Tibial nerve (tissue), 4 donors: ENCODE data around the gene RBM19. TPM values are rescaled to one million over a fixed set of nuclear protein-coding genes. Genes with fewer than 3 reads are reported as not detected.

Source experiments
- DNase-seq, 2 donors: peaks; one replicate each; pipeline ENCODE4 v3.0.0-alpha.2; 2019; ENCODE audit warnings: low spot score in 2 of 2
- H3K27ac ChIP-seq, 4 donors: fragments of 200-600 bp; sonication (generic) in 3 of 4; one replicate each; pipeline ENCODE4 v1.5.1; 2017 to 2019; ENCODE audit warnings: mild to moderate bottlenecking in 1 of 4
- H3K27me3 ChIP-seq, 2 donors: fragments of 200-600 bp; sonication (generic) in 1 of 2; one replicate each; pipeline versions ENCODE4 v1.5.1 to v1.6.0; 2017 to 2019
- H3K36me3 ChIP-seq, 3 donors: fragments of 200-600 bp; sonication (generic); one replicate each; pipeline ENCODE4 v1.5.1; 2018 to 2019
- H3K4me1 ChIP-seq, 4 donors: fragments of 200-600 bp; sonication (generic) in 3 of 4; one replicate each; pipeline ENCODE4 v1.5.1; 2017 to 2019
- H3K4me3 ChIP-seq, 4 donors: fragments of 200-600 bp; sonication (generic) in 3 of 4; one replicate each; pipeline ENCODE4 v1.5.1; 2017 to 2019; ENCODE audit warnings: mild to moderate bottlenecking in 1 of 4, moderate library complexity in 1 of 4
- H3K9me3 ChIP-seq, 4 donors: fragments of 200-600 bp; sonication (generic) in 3 of 4; one replicate each; pipeline ENCODE4 v1.5.1; 2017 to 2019
- EP300 ChIP-seq, 2 donors: sonication (generic); formaldehyde crosslinking; IDR thresholded peaks; one replicate each; pipeline ENCODE4 v1.6.1; 2017; ENCODE audit warnings: antibody characterized with exemption in 2 of 2, mild to moderate bottlenecking in 1 of 2
- POLR2A ChIP-seq, 2 donors: fragments of 450-650 bp; IDR thresholded peaks; one replicate each; pipeline ENCODE4 v1.6.1; 2017; ENCODE audit warnings: antibody characterized with exemption in 2 of 2, mild to moderate bottlenecking in 2 of 2, moderate library complexity in 2 of 2
- WGBS, 2 donors: methylation state at CpG; one replicate each; pipeline ENCODE4 v1.1.5; 2018; 5-methylcytosine and 5-hydroxymethylcytosine counted together
- total RNA-seq, 4 donors: library from RNA; depleted of rRNA; stranded (reverse); fragments of >200 nt; gene quantifications; one replicate each; pipeline ENCODE4 v1.1.0, GENCODE V29; 2016
- TF ChIP-seq, protein P1 (sequence below), 5 experiments: fragments of 200-600 bp in 3 of 5; fragments of 450-650 bp in 2 of 5; sonication (generic) in 3 of 5; IDR thresholded peaks; one replicate each; pipeline ENCODE4 v1.5.1; 2016 to 2019; ENCODE audit warnings: antibody characterized with exemption in 5 of 5, mild to moderate bottlenecking in 3 of 5, moderate library complexity in 2 of 5

The RBM19 gene
- total RNA-seq, 4 donors from 2014 or later = 32.0 to 57.9 (median 38.9) TPM

DNA sequence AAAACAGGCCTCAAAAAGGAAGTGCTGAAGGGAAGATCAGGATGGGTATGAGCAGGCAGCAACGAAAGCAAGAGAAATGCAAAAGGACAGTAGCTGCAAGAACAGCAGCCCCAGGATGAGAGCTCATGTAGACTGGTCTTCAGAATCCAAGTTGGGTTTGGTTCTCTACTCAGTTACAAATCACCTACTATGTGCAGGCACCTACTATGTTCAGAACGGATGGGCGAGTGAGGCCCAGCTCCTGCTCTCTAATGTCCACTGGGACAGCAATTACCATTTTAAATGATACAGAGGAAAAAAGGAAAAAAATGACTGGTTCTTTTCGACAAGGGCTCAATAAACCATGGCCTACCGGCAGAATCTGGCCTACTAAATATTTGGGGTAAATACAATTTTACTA lies 88.5 kb downstream of the RBM19 start:
- TF ChIP-seq EP300 (IDR thresholded peaks at IDR 0.05) = no peak
- TF ChIP-seq POLR2A (IDR thresholded peaks at IDR 0.05) = no peak
- TF ChIP-seq, protein P1, sequence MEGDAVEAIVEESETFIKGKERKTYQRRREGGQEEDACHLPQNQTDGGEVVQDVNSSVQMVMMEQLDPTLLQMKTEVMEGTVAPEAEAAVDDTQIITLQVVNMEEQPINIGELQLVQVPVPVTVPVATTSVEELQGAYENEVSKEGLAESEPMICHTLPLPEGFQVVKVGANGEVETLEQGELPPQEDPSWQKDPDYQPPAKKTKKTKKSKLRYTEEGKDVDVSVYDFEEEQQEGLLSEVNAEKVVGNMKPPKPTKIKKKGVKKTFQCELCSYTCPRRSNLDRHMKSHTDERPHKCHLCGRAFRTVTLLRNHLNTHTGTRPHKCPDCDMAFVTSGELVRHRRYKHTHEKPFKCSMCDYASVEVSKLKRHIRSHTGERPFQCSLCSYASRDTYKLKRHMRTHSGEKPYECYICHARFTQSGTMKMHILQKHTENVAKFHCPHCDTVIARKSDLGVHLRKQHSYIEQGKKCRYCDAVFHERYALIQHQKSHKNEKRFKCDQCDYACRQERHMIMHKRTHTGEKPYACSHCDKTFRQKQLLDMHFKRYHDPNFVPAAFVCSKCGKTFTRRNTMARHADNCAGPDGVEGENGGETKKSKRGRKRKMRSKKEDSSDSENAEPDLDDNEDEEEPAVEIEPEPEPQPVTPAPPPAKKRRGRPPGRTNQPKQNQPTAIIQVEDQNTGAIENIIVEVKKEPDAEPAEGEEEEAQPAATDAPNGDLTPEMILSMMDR (IDR thresholded peaks at IDR 0.05) = no peak
- Histone ChIP-seq H3K9me3 (no peaks in the 10 kb centered on the region), H3K27ac (no peak overlapping the region), H3K4me1 (peaks cover 0 to 6% (median 0%) of the 10 kb centered on the region in 4 donors), H3K4me3 (no peak overlapping the region), H3K27me3 (no peaks in the 10 kb centered on the region), H3K36me3 (peaks cover 0 to 67% (median 0%) of the 10 kb centered on the region in 3 donors)
- WGBS, 2 donors = 94 to 98% methylated on average over 5 of the region's 5 CpGs
- no peak for DNase-seq

DNA sequence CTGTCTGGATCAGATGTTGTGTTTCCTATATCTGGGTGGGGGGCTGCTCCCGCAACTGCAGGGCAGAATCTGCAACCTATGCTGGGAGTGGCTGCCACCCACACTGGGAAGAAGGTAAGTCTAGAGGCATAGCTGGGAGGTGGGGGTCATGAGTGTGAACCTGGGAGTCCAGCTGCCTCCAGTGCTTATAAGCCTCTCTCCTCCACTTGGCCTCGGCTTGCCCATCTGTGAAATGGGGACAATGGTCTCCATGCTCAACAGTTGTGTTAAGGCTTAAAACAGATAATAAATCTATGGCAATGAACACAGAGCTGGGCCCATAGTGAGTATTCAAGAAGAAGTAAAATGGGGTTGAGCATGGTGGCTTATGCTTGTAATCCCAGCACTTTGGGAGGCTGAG lies 90.0 kb downstream of the RBM19 start:
- no peaks in the 10 kb centered on the region for H3K9me3 ChIP-seq
- TF ChIP-seq POLR2A (IDR thresholded peaks at IDR 0.05) (no peak), EP300 (IDR thresholded peaks at IDR 0.05) (no peak)
- TF ChIP-seq, protein P1 (IDR thresholded peaks at IDR 0.05) = no peak
- WGBS, 2 donors = 87 to 89% methylated on average over 2 of the region's 2 CpGs
- peaks cover 0 to 6% (median 0%) of the 10 kb centered on the region in 4 donors for H3K4me1 ChIP-seq
- no peak for DNase-seq
- no peak overlapping the region for H3K27ac ChIP-seq
- H3K36me3 ChIP-seq = peaks cover 0 to 60% (median 0%) of the 10 kb centered on the region in 3 donors
- H3K4me3 ChIP-seq = no peak overlapping the region
- no peaks in the 10 kb centered on the region for H3K27me3 ChIP-seq

DNA sequence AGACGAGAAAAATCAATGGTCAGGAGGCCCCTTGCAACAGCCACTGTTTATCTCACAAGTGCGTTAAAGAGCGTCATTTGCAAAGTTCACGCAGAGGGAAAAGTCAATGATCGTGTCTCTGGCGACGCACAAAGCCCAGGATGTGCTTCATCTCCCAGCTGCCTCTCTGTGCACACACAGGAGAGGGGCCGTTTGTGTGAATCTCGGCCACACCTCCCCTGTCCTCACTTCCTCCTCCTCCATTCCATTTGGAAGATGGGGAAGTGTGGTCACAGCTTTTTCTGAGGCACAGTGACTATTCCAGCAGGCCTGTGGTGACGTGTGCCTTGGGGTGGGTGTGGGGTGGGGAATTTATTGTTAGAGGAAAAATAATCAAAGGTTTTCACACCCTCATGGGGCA lies 90.4 kb downstream of the RBM19 start:
- TF ChIP-seq, protein P1 (IDR thresholded peaks at IDR 0.05) = no peak
- TF ChIP-seq EP300 (IDR thresholded peaks at IDR 0.05) (no peak), POLR2A (IDR thresholded peaks at IDR 0.05) (no peak)
- Histone ChIP-seq H3K9me3 (no peaks in the 10 kb centered on the region), H3K36me3 (peaks cover 0 to 56% (median 0%) of the 10 kb centered on the region in 3 donors), H3K27me3 (no peaks in the 10 kb centered on the region), H3K4me3 (no peak overlapping the region), H3K27ac (peak overlapping the region in 1 of 4 donors; percentile 40), H3K4me1 (peaks cover 0 to 6% (median 0%) of the 10 kb centered on the region in 4 donors)
- WGBS, 2 donors = 56 to 61% methylated on average over 10 of the region's 10 CpGs
- DNase-seq = no peak

DNA sequence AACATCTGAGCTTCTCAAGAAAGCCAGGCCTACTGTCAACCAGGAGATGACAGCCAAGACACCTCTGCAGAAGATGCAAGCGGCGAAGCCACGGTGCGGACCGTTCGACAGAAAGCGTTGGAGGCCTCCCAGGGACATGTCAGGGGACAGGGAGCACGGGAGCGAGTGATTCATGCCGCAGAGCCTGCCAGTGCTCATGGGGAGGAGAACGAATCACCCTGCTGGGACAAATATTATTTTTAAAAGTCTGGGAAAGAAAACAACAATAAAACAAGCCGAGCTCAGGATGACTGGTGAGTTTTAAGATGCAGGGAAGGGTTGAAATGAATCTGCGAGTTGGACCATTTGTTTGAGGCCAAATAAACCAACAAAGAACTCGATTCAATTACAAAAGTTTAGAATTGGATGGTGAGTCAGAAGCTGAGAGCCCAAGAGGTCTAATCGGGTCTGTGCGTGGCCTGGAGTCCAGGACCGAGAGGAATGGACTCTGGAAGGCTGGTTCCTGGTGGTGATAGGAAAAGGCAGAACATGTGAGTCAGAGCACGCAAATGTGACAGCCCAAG lies 91.0 kb downstream of the RBM19 start:
- Histone ChIP-seq H3K27ac (peak overlapping the region in 1 of 4 donors; percentile 40), H3K36me3 (peaks cover 0 to 53% (median 0%) of the 10 kb centered on the region in 3 donors), H3K27me3 (no peaks in the 10 kb centered on the region), H3K9me3 (no peaks in the 10 kb centered on the region), H3K4me3 (no peak overlapping the region), H3K4me1 (peaks cover 0 to 6% (median 0%) of the 10 kb centered on the region in 4 donors)
- WGBS, 2 donors = 62 to 63% methylated on average over 18 of the region's 18 CpGs
- TF ChIP-seq, protein P1 (IDR thresholded peaks at IDR 0.05) = no peak
- TF ChIP-seq EP300 (IDR thresholded peaks at IDR 0.05) (no peak), POLR2A (IDR thresholded peaks at IDR 0.05) (no peak)
- no peak for DNase-seq

DNA sequence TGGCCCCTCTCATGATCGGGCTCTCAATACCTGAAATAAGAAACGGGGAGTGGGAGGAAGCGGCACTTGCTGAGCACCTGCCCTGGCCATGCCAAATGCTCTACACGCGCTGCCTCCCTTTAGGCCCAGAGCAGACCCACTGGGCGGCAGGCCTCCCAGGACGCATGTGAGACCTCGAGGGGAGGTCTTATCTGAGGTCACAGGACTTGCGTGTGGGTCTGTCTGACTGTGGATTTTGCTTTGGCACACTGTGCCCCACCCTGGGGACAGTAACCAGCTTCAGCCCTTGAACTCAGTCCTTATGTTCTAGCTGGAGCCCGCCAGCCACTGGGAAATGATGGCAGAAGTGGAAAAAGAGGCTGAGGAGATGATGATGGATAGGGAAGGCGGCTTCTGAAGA lies 91.8 kb downstream of the RBM19 start:
- H3K36me3 ChIP-seq = peaks cover 0 to 49% (median 0%) of the 10 kb centered on the region in 3 donors
- H3K4me3 ChIP-seq = no peak overlapping the region
- H3K4me1 ChIP-seq = peaks cover 0 to 6% (median 0%) of the 10 kb centered on the region in 4 donors
- DNase-seq = no peak
- WGBS, 2 donors = 95 to 96% methylated on average over 11 of the region's 11 CpGs
- H3K27me3 ChIP-seq = no peaks in the 10 kb centered on the region
- TF ChIP-seq, protein P1 (IDR thresholded peaks at IDR 0.05) = no peak
- TF ChIP-seq EP300 (IDR thresholded peaks at IDR 0.05) = no peak
- no peak for TF ChIP-seq POLR2A (IDR thresholded peaks at IDR 0.05)
- no peaks in the 10 kb centered on the region for H3K9me3 ChIP-seq
- peak overlapping the region in 1 of 4 donors; percentile 40 for H3K27ac ChIP-seq
